PC-9 (cell line): ENCODE measurements around the gene ATG16L1. TPM values are rescaled to one million over a fixed set of nuclear protein-coding genes. Genes with fewer than 3 reads are reported as not detected.
A peak's percentile ranks its signal among the peaks of the same experiment; 100 is the strongest.

Experiments
- BruUV-seq: library from RNA; stranded (reverse); fragments of 400-500 nt; replicated peaks from 2 replicates; lab custom pipeline; 2021; lab: Mats Ljungman, UMichigan
- CTCF ChIA-PET: fragments of 300-600 bp; sonication (Branson Sonifier 250); formaldehyde crosslinking; loops from one replicate; lab custom pipeline; 2022; ENCODE audit warnings: antibody characterized with exemption; lab: Charles Lee
- POLR2A ChIA-PET: fragments of 300-600 bp; sonication (Branson Sonifier 250); formaldehyde crosslinking; loops from one replicate; lab custom pipeline; 2022; ENCODE audit warnings: antibody characterized with exemption; ENCODE audit not compliant: unreplicated experiment; lab: Charles Lee
- DNase-seq, 2 experiments: peaks; one replicate each; pipeline versions ENCODE4 v3.0.0 to v3.0.0-alpha.2; 2015 to 2022; ENCODE audit warnings: mixed read lengths in 1 of 2
- H2AFZ ChIP-seq: fragments of 200-600 bp; sonication (generic); 2 replicates; pipeline ENCODE4 v1.8.1; 2017; ENCODE audit warnings: antibody characterized with exemption
- H3F3A ChIP-seq: fragments of 200-600 bp; sonication (generic); 2 replicates; pipeline ENCODE4 v1.8.1; 2017; ENCODE audit warnings: antibody characterized with exemption, mild to moderate bottlenecking, low read depth; ENCODE audit not compliant: insufficient read depth
- H3K27ac ChIP-seq: fragments of 200-600 bp; sonication (generic); 2 replicates; pipeline ENCODE4 v1.6.1; 2016; ENCODE audit warnings: mixed run types
- H3K27me3 ChIP-seq: fragments of 200-600 bp; sonication (generic); 2 replicates; pipeline ENCODE4 v1.6.1; 2016; ENCODE audit warnings: low read depth, mixed run types; ENCODE audit not compliant: insufficient read depth
- H3K36me3 ChIP-seq: fragments of 200-600 bp; sonication (generic); 2 replicates; pipeline ENCODE4 v1.6.1; 2016; ENCODE audit warnings: low read depth, mixed run types
- H3K4me1 ChIP-seq: fragments of 200-600 bp; sonication (generic); replicated peaks from 2 replicates; pipeline ENCODE4 v1.6.1; 2016; ENCODE audit warnings: mixed run types; ENCODE audit not compliant: insufficient read depth
- H3K4me2 ChIP-seq: fragments of 200-600 bp; sonication (generic); 2 replicates; pipeline ENCODE4 v1.6.1; 2017; ENCODE audit warnings: mixed run types
- H3K4me3 ChIP-seq: fragments of 200-600 bp; sonication (generic); 2 replicates; pipeline ENCODE4 v1.6.1; 2016; ENCODE audit warnings: mixed run types
- H3K79me2 ChIP-seq: fragments of 200-600 bp; sonication (generic); 2 replicates; pipeline ENCODE4 v1.6.1; 2017; ENCODE audit warnings: low read depth, mixed run types
- H3K9me2 ChIP-seq: fragments of 200-600 bp; sonication (generic); 2 replicates; pipeline ENCODE4 v1.8.1; 2017; ENCODE audit warnings: mild to moderate bottlenecking; ENCODE audit not compliant: insufficient read depth
- H3K9me3 ChIP-seq: fragments of 200-600 bp; sonication (generic); 2 replicates; pipeline ENCODE4 v1.8.1; 2016; ENCODE audit warnings: low read depth; ENCODE audit not compliant: insufficient read depth
- H4K20me1 ChIP-seq: fragments of 200-600 bp; sonication (generic); 2 replicates; pipeline ENCODE4 v1.8.1; 2017; ENCODE audit not compliant: insufficient read depth
- EZH2 ChIP-seq: fragments of 200-600 bp; sonication (generic); IDR thresholded peaks from 2 replicates; pipeline ENCODE4 v1.8.0; 2017; ENCODE audit warnings: antibody characterized with exemption, low read depth
- intact Hi-C: fragments of 100-400 bp; cut with micrococcal nuclease; formaldehyde crosslinking; loops from one replicate; pipeline ENCODE4 v1.10.0; 2022; ENCODE audit not compliant: unreplicated experiment
- total RNA-seq: library from RNA; stranded (reverse); gene quantifications from 2 replicates; pipeline ENCODE4 v1.2.3, GENCODE V29; 2021
- TF ChIP-seq, protein P1 (sequence below): fragments of 200-600 bp; sonication (generic); conservative IDR thresholded peaks from 2 replicates; pipeline ENCODE4 v1.6.1; 2017; ENCODE audit warnings: mixed run types, antibody characterized with exemption, mild to moderate bottlenecking, moderate library complexity

ATG16L1 gene
- total RNA-seq, 1 experiment from 2014 or later: 55.7 TPM

DNA sequence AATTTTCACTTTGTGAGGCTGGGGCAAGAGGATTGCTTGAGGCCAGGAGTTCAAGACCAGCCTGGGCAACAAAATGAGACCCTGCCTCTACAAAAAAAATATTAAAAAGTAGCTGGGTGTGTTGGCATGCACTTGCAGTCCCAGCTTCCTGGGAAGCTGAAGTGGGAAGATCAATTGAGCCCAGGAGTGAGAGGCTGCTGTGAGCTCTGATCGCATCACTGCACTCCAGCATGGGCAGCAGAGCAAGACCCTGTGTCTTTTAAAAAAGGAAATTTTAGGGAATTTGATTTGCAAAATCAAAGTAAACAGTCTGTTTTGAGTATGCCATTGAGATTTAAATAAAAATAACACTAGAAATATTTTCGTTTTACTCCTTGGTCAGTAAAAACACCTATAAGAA lies 27.4 kb downstream of the ATG16L1 start:
- H4K20me1 ChIP-seq: peaks cover 14% of the 10 kb centered on the region; the same call in 1 of the 2 replicates
- H2AFZ ChIP-seq: no peak overlapping the region
- H3K9me2 ChIP-seq: no peaks in the 10 kb centered on the region
- DNase-seq: no peak
- no TSS peak for BruUV-seq
- no peaks in the 10 kb centered on the region for H3K27me3 ChIP-seq
- no peak overlapping the region for H3K4me3 ChIP-seq
- peaks cover 12% of the 10 kb centered on the region; the same call in 1 of the 2 replicates for H3K4me1 ChIP-seq
- peaks cover 27% of the 10 kb centered on the region for H3F3A ChIP-seq
- no peak overlapping the region for H3K27ac ChIP-seq
- intact Hi-C loops: no loop called here
- H3K9me3 ChIP-seq: no peaks in the 10 kb centered on the region
- POLR2A ChIA-PET: no interaction called here
- CTCF ChIA-PET: interaction anchor here (0.6 kb wide), 1 partner anchor 9 kb away, joined by 3 read pairs; no protein-coding TSS in a partner anchor
- H3K36me3 ChIP-seq: peaks cover 81% of the 10 kb centered on the region
- no peaks in the 10 kb centered on the region; the same call in 1 of the 2 replicates for H3K79me2 ChIP-seq
- no peak overlapping the region for H3K4me2 ChIP-seq
- TF ChIP-seq, protein P1, sequence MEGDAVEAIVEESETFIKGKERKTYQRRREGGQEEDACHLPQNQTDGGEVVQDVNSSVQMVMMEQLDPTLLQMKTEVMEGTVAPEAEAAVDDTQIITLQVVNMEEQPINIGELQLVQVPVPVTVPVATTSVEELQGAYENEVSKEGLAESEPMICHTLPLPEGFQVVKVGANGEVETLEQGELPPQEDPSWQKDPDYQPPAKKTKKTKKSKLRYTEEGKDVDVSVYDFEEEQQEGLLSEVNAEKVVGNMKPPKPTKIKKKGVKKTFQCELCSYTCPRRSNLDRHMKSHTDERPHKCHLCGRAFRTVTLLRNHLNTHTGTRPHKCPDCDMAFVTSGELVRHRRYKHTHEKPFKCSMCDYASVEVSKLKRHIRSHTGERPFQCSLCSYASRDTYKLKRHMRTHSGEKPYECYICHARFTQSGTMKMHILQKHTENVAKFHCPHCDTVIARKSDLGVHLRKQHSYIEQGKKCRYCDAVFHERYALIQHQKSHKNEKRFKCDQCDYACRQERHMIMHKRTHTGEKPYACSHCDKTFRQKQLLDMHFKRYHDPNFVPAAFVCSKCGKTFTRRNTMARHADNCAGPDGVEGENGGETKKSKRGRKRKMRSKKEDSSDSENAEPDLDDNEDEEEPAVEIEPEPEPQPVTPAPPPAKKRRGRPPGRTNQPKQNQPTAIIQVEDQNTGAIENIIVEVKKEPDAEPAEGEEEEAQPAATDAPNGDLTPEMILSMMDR: no peak
- TF ChIP-seq EZH2: no peak

DNA sequence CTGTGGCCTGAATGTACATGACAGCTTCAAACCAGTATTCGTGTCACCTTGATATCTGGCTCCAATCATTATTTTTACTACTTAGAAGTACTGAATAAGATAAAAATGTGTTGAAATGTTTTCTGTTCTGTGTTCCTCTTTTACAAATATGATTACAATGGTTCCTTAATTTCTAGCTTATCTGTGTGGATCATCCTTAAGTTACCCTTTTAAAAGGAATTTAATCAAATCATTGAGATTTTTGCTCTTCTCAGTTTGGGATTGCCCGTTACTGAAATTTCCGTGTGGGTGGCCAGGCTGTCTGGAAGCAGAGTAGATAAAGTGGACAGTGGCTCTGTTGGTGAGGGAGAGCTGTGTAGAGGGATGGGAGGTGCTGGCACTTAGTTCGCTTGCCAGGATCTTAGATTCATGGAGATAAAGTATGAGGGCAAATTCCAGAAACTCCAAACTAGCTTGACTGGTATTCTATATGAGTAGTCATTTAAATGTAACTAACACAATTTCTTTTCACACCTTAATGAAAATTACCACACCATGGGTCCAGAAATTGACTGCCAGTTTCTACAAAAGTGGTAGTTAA lies 28.7 kb downstream of the ATG16L1 start:
- Histone ChIP-seq H3F3A (peaks cover 27% of the 10 kb centered on the region), H3K4me2 (no peak overlapping the region), H3K79me2 (no peaks in the 10 kb centered on the region; the same call in 1 of the 2 replicates), H3K9me3 (no peaks in the 10 kb centered on the region), H2AFZ (no peak overlapping the region), H3K4me1 (peaks cover 12% of the 10 kb centered on the region; the same call in 1 of the 2 replicates), H3K27me3 (no peaks in the 10 kb centered on the region), H3K4me3 (no peak overlapping the region), H4K20me1 (peaks cover 14% of the 10 kb centered on the region; the same call in 1 of the 2 replicates), H3K36me3 (peaks cover 76% of the 10 kb centered on the region), H3K27ac (peak overlapping the region; percentile 7; the same call in 1 of the 2 replicates), H3K9me2 (no peaks in the 10 kb centered on the region)
- no peak for TF ChIP-seq EZH2
- TF ChIP-seq, protein P1: no peak
- POLR2A ChIA-PET: no interaction called here
- DNase-seq: peak; percentile 28 to 49
- no TSS peak for BruUV-seq
- CTCF ChIA-PET: interaction anchor here (0.5 to 0.6 kb wide), 2 partner anchors 471 to 476 kb away, joined by 3 read pairs; no protein-coding TSS in a partner anchor
- intact Hi-C loops: loop anchor here (5.0 kb wide), 2 partner anchors 162 to 552 kb away; no protein-coding TSS in a partner anchor

DNA sequence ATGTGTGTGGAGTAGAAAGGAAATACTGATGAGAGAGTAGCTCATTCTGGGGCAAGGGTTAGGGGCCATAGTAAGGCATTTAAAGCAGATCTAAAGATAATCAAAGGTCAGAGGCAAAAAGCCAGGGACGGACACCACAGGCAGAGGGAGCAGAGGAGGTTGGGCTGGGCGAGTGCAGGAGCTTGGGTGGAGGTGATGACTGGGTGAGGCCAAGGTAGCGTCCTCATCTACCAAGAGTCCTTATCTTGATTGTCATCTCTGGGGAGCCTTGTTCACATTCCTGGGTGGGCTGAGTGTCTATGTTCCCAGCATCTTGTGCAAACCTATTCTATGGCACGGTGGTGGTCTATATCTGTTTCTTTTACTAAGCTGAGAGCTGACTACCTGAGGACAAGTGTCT lies 30.1 kb downstream of the ATG16L1 start:
- intact Hi-C loops: loop anchor here (5.0 kb wide), 2 partner anchors 161 to 551 kb away; no protein-coding TSS in a partner anchor
- POLR2A ChIA-PET: no interaction called here
- TF ChIP-seq, protein P1: no peak
- no peak for TF ChIP-seq EZH2
- no TSS peak for BruUV-seq
- DNase-seq: no peak
- peaks cover 12% of the 10 kb centered on the region; the same call in 1 of the 2 replicates for H3K4me1 ChIP-seq
- H3K36me3 ChIP-seq: peaks cover 76% of the 10 kb centered on the region
- no peak overlapping the region for H2AFZ ChIP-seq
- H3K9me2 ChIP-seq: no peaks in the 10 kb centered on the region
- H3F3A ChIP-seq: peaks cover 30% of the 10 kb centered on the region
- no peak overlapping the region for H3K4me2 ChIP-seq
- H4K20me1 ChIP-seq: peaks cover 14% of the 10 kb centered on the region; the same call in 1 of the 2 replicates
- no peak overlapping the region for H3K27ac ChIP-seq
- no peaks in the 10 kb centered on the region for H3K27me3 ChIP-seq
- H3K9me3 ChIP-seq: no peaks in the 10 kb centered on the region
- no peak overlapping the region for H3K4me3 ChIP-seq
- CTCF ChIA-PET: no interaction called here
- no peaks in the 10 kb centered on the region; the same call in 1 of the 2 replicates for H3K79me2 ChIP-seq
